ENCODE data around the gene PPARD. TPM values are rescaled to one million over a fixed set of nuclear protein-coding genes. Genes with fewer than 3 reads are reported as not detected.

The PPARD gene
- total RNA-seq, 1 donor from 2014 or later, result 21.4 TPM

GRCh38 chr6:35397806-35398418 lies 55.6 kb downstream of the PPARD start:
- ChIA-PET CTCF (no interaction called here), POLR2A (interaction anchor here (0.6 kb wide), 1 partner anchor 73 kb away, joined by 3 read pairs; no protein-coding TSS in a partner anchor)
- Mint-ChIP-seq H3K4me1 (peaks cover 27% of the 10 kb centered on the region), H3K27me3 (no peaks in the 10 kb centered on the region), H3K4me3 (no peak overlapping the region), H3K9me3 (no peaks in the 10 kb centered on the region), H3K27ac (no peak overlapping the region), H3K36me3 (ENCODE audit: low read depth) (peaks cover 22% of the 10 kb centered on the region)
- no peak for TF ChIP-seq CTCF (IDR thresholded peaks at IDR 0.05)
- intact Hi-C loops (cut with micrococcal nuclease), result no loop called here
- no peak for DNase-seq
- no peak for ATAC-seq (ENCODE audit: low read depth)

GRCh38 chr6:35398526-35398925 lies 56.2 kb downstream of the PPARD start:
- ChIA-PET POLR2A (no interaction called here), CTCF (no interaction called here)
- Mint-ChIP-seq H3K36me3 (ENCODE audit: low read depth) (peaks cover 21% of the 10 kb centered on the region), H3K4me3 (no peak overlapping the region), H3K9me3 (no peaks in the 10 kb centered on the region), H3K27ac (no peak overlapping the region), H3K4me1 (peaks cover 21% of the 10 kb centered on the region), H3K27me3 (no peaks in the 10 kb centered on the region)
- ATAC-seq (ENCODE audit: low read depth), result no peak
- no peak for DNase-seq
- intact Hi-C loops (cut with micrococcal nuclease), result no loop called here
- TF ChIP-seq CTCF (IDR thresholded peaks at IDR 0.05), result no peak

GRCh38 chr6:35400111-35400510 lies 57.8 kb downstream of the PPARD start:
- H3K9me3 Mint-ChIP-seq, result no peaks in the 10 kb centered on the region
- H3K27me3 Mint-ChIP-seq, result no peaks in the 10 kb centered on the region
- peaks cover 15% of the 10 kb centered on the region for H3K36me3 Mint-ChIP-seq (ENCODE audit: low read depth)
- no peak for DNase-seq
- no peak overlapping the region for H3K27ac Mint-ChIP-seq
- peaks cover 9% of the 10 kb centered on the region for H3K4me1 Mint-ChIP-seq
- no peak for ATAC-seq (ENCODE audit: low read depth)
- ChIA-PET POLR2A (interaction anchor here (0.6 kb wide), 1 partner anchor 14 kb away, joined by 4 read pairs; no protein-coding TSS in a partner anchor), CTCF (no interaction called here)
- intact Hi-C loops (cut with micrococcal nuclease), result no loop called here
- no peak overlapping the region for H3K4me3 Mint-ChIP-seq
- no peak for TF ChIP-seq CTCF (IDR thresholded peaks at IDR 0.05)

GRCh38 chr6:35400901-35401311 lies 58.5 kb downstream of the PPARD start:
- ATAC-seq (ENCODE audit: low read depth), result no peak
- POLR2A ChIA-PET, result no interaction called here

GRCh38 chr6:35401514-35401913 lies 59.2 kb downstream of the PPARD start:
- intact Hi-C loops (cut with micrococcal nuclease), result no loop called here
- ChIA-PET POLR2A (no interaction called here), CTCF (no interaction called here)
- Mint-ChIP-seq H3K27ac (no peak overlapping the region), H3K36me3 (ENCODE audit: low read depth) (peaks cover 15% of the 10 kb centered on the region), H3K27me3 (no peaks in the 10 kb centered on the region), H3K9me3 (no peaks in the 10 kb centered on the region), H3K4me3 (no peak overlapping the region), H3K4me1 (no peaks in the 10 kb centered on the region)
- no peak for DNase-seq
- no peak for TF ChIP-seq CTCF (IDR thresholded peaks at IDR 0.05)
- ATAC-seq (ENCODE audit: low read depth), result no peak

More at GRCh38 chr6:35400901-35401311, 58.5 kb downstream of the PPARD start:
- Mint-ChIP-seq H3K27me3 (no peaks in the 10 kb centered on the region), H3K27ac (no peak overlapping the region), H3K36me3 (ENCODE audit: low read depth) (peaks cover 15% of the 10 kb centered on the region), H3K4me3 (no peak overlapping the region), H3K9me3 (no peaks in the 10 kb centered on the region), H3K4me1 (peaks cover 1% of the 10 kb centered on the region)
- CTCF ChIA-PET, result no interaction called here
- no peak for DNase-seq
- intact Hi-C loops (cut with micrococcal nuclease), result no loop called here
- TF ChIP-seq CTCF (IDR thresholded peaks at IDR 0.05), result no peak

Measured in activated B cell treated with CpG ODN at 0.5 μM for 24 hours (primary cell).